HepG2 (cell line): ENCODE measurements around the gene APOC1. TPM values are rescaled to one million over a fixed set of nuclear protein-coding genes. Genes with fewer than 3 reads are reported as not detected.

Source experiments
- ARNT2 ChIP-seq: sonication (generic); formaldehyde crosslinking; IDR thresholded peaks from 2 replicates; pipeline ENCODE4 v1.8.0; 2022; ENCODE audit warnings: mild to moderate bottlenecking, low read depth, missing genetic modification reagents, moderate library complexity
- GATAD2A ChIP-seq: IDR thresholded peaks from 2 replicates; pipeline ENCODE4 v1.6.1; 2016
- NCOA2 ChIP-seq: sonication (generic); formaldehyde crosslinking; IDR thresholded peaks from 2 replicates; pipeline ENCODE4 v1.8.0; 2022; ENCODE audit warnings: inconsistent platforms
- NFAT5 ChIP-seq: sonication (generic); formaldehyde crosslinking; IDR thresholded peaks from 2 replicates; pipeline ENCODE4 v1.4.0; 2020; ENCODE audit warnings: missing genetic modification reagents
- TFE3 ChIP-seq: IDR thresholded peaks from 2 replicates; pipeline ENCODE4 v1.6.1; 2016
- ZNF564 ChIP-seq: sonication (generic); formaldehyde crosslinking; IDR thresholded peaks from 2 replicates; pipeline ENCODE4 v1.8.1; 2023; ENCODE audit warnings: mild to moderate bottlenecking, missing genetic modification reagents
- polyA plus RNA-seq, 8 experiments: library from polyadenylated mRNA; depleted of rRNA in 3 of 8; stranded (reverse) in 7 of 8; unstranded in 1 of 8; fragments of >200 nt; fragmentation: Illumina TruSeq in 4 of 8; extraction: Trizol in 4 of 8; gene quantifications; 2 replicates each; pipeline versions ENCODE4 v1.2.1 to v1.2.3, GENCODE V29; 2011 to 2016; ENCODE audit warnings: low read depth in 4 of 8, missing spikeins in 1 of 8, mixed read lengths in 1 of 8; ENCODE audit not compliant: insufficient read depth in 1 of 8
- total RNA-seq, 5 experiments: library from RNA; depleted of rRNA; stranded (reverse); fragments of >200 nt; fragmentation: Illumina TruSeq; extraction: Trizol; gene quantifications; 2 replicates each; pipeline ENCODE4 v1.2.3, GENCODE V29; 2016; ENCODE audit warnings: low read depth in 1 of 5
- TF ChIP-seq, protein P1 (sequence below): sonication (generic); formaldehyde crosslinking; IDR thresholded peaks from 2 replicates; pipeline ENCODE4 v1.8.0; 2022; ENCODE audit warnings: missing genetic modification reagents, mild to moderate bottlenecking, moderate library complexity, borderline replicate concordance

Gene APOC1
- total and polyA plus RNA-seq, 2 of the 13 experiments (the other 11 are each of a cell fraction or from before 2014, with no cell fraction given), result 600 to 1,235 TPM

- TF ChIP-seq ARNT2 (no peak), TFE3 (CRISPR knock-in tag) (peak; percentile 95), GATAD2A (CRISPR knock-in tag) (peak; percentile 97), ZNF564 (CRISPR knock-in tag) (no peak), NCOA2 (CRISPR knock-in tag) (peak; percentile 82), NFAT5 (CRISPR knock-in tag) (0 out of 2 replicates have a peak, but pooled peaks have one; percentile 32)
- TF ChIP-seq, protein P1, sequence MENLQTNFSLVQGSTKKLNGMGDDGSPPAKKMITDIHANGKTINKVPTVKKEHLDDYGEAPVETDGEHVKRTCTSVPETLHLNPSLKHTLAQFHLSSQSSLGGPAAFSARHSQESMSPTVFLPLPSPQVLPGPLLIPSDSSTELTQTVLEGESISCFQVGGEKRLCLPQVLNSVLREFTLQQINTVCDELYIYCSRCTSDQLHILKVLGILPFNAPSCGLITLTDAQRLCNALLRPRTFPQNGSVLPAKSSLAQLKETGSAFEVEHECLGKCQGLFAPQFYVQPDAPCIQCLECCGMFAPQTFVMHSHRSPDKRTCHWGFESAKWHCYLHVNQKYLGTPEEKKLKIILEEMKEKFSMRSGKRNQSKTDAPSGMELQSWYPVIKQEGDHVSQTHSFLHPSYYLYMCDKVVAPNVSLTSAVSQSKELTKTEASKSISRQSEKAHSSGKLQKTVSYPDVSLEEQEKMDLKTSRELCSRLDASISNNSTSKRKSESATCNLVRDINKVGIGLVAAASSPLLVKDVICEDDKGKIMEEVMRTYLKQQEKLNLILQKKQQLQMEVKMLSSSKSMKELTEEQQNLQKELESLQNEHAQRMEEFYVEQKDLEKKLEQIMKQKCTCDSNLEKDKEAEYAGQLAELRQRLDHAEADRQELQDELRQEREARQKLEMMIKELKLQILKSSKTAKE, result peak; percentile 99
These were observed 1.6 kb upstream of the APOC1 start (continued) for GRCh38 chr19:44912854-44913253.
